Measurements from ENCODE around the gene ACSF3.
"Not testable (repeated sequence)": the region's sequence is repeated elsewhere in the genome, so short reads cannot be mapped to it uniquely, and the experiment has no call there.

Gene ACSF3

DNA sequence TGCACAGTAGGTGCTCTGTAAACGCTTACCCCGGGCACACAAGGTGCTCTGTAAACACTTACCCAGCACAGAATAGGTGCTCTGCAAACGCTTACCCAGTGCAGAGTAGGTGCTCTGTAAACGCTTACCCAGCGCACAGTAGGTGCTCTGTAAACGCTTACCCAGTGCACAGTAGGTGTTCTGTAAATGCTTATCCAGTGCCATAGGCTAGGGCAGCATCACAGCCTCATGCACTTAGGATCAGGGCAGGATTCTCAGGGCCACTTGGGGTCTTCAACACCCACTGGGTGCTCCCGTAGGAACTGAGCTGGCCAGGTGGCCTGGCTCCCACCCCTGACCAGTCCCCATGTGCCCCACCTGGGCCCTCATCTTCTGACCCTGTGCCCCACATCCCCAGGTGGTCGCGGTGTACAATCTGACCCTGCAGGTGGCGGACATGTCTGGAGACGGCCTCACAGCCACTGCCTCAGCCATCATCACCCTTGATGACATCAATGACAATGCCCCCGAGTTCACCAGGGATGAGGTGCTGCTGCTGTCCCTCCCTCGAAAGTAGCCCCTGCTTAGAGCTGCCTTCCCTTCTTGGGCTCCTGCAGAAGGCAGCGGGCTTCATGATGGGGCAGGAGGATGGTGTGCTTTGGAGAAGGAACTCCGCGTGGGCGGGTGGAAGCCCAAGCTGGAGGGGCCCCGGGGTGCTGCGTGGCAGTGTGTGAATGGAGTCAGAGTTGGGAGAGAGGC lies 93.5 kb downstream of the ACSF3 start:
- FAIRE-seq: peak; percentile 46
- DNase-seq (ENCODE audit: low spot score): no peak

DNA sequence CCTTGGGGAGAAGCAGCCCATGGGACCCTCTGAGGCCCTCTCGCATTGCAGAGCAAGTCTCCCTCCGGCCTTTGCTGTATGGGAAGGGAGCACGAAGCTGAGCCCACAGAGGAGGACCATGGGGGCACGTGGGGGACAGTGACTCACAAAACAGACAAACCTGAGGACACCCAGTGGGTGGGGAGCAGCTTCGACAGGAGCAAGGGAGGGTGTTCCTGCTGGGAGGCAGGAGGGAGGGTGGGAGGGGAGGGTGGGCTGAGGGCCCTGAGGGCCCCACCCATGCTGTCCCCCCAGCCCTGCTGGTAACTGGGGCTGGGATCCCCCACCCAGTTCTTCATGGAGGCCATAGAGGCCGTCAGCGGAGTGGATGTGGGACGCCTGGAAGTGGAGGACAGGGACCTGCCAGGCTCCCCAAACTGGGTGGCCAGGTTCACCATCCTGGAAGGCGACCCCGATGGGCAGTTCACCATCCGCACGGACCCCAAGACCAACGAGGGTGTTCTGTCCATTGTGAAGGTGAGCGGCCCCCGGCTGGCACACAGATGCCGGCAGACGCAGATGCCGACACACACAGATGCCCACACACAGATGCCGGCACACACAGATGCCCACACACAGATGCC lies 94.2 kb downstream of the ACSF3 start:
- FAIRE-seq (no peak), DNase-seq (ENCODE audit: low spot score) (no peak)

DNA sequence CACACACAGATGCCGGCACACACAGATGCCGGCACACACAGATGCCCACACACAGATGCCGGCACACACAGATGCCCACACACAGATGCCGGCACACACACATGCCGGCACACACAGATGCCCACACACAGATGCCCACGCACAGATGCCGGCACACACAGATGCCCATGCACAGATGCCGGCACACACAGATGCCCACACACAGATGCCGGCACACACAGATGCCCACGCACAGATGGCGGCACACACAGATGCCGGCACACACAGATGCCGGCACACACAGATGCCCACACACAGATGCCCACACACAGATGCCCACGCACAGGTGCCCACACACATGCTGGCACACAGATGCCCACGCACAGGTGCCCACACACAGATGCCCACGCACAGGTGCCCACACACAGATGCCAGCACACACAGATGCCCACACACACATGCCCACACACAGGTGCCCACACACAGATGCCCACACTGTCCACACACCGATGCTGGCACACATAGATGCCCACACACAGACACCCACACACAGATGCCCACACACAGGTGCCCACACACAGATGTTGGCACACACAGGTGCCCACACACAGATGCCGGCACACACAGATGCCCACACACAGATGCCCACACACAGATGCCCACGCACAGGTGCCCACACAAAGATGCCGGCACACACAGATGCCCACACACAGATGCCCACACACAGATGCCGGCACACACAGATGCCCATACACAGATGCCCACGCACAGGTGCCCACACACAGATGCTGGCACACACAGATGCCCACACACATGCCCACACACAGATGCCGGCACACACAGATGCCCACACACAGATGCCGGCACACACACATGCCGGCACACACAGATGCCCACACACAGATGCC lies 95.1 kb downstream of the ACSF3 start:
- DNase-seq (ENCODE audit: low spot score); FAIRE-seq: not testable (repeated sequence)

DNA sequence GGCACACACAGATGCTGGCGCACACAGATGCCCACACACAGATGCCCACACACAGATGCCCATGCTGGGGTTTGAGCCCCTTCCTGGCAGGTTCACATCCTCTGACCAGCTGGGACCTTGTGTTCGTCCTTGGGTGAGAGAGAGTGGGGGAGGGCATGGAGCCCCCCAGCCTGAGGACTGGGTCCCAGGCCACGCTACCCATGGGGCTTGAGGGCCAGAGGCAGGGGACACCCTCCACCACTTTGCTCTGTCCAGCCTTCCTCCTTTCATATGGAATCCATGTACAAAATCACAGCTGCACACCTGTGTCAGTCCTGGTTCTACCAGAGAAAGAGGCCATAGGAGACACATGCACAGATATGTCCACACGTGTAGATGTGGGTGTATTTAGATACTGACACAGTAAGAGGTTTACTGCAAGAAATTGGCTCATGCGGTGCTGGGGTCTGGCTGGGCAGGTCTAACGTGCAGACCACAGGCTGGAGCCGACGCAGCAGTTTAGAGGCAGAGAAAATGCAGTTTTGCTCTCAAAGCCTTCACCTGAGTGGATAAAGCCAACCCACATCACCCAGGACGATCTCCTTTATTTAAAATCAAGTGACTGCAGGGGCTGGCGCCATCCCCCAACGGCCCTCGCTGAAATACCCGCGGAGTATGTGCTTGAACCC lies 95.8 kb downstream of the ACSF3 start:
- no peak for FAIRE-seq
- DNase-seq (ENCODE audit: low spot score): no peak

DNA sequence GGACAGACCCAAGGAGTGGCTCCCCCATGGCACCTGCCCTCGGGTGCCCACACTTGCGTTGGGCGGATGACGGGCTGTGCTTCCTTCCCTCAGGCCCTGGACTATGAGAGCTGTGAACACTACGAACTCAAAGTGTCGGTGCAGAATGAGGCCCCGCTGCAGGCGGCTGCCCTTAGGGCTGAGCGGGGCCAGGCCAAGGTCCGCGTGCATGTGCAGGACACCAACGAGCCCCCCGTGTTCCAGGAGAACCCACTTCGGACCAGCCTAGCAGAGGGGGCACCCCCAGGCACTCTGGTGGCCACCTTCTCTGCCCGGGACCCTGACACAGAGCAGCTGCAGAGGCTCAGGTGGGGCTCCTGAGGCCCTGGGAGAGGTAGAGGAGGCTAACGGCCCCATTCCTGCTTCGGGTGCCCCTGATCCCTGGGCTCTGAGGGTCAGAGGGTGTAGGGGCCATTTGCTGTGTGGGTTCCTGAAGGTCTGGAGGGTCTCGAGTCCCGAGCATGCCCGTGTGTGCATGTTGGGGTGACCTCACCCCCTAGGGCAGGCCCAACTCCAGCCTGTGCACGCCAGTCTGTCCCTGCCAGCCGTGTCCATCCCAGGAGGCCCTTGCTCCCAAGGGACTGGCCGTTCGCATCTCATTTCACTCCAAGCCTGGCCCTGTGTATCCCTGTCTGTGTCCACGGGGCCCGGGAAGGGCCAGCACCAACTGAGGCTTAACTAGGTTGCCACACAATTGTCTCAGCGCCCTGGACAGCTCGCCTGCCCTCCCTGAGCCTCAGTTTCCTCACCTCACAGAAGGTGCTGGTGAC lies 96.7 kb downstream of the ACSF3 start:
- FAIRE-seq (no peak), DNase-seq (ENCODE audit: low spot score) (no peak)

DNA sequence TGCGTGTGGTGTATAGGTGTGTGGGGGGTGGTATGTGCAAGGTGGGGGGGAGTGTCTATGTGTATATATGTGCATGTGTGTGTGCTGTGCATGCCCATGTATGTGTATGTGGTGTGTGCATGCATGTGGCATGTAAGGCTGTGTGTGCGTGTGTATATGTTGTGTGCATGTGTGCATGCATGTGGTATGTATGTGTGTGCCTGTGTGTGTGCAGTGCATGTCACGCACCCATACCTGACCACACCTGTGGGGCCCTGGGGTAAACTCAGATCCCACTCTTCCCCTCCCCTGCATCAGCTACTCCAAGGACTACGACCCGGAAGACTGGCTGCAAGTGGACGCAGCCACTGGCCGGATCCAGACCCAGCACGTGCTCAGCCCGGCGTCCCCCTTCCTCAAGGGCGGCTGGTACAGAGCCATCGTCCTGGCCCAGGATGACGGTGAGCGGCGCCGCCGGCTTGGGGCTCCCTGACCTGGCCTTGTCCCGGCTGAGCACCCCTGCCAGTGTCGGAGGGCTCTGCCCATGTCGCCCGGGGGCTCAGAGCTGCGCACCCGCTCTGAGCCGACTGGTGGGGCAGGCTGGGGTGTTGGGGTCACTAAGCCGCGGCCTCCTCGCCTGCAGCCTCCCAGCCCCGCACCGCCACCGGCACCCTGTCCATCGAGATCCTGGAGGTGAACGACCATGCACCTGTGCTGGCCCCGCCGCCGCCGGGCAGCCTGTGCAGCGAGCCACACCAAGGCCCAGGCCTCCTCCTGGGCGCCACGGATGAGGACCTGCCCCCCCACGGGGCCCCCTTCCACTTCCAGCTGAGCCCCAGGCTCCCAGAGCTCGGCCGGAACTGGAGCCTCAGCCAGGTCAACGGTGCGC lies 97.6 kb downstream of the ACSF3 start:
- DNase-seq (ENCODE audit: low spot score) (no peak), FAIRE-seq (no peak)

DNA sequence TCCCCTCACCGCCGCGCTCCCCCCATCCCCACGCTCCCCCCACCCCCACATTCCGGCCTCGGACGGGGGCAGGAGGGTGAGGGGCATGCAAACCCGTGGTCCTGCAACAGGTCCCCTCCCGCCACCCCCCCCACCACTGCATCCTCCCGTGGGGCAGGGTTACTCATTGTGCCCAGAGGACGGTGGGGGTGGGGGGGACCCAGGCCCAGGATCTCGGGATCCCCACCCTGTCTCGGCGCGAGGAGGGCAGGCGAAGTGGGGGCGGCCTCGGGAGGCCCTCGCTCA lies 98.2 kb downstream of the ACSF3 start:
- DNase-seq (ENCODE audit: low spot score): no peak
- FAIRE-seq: no peak

DNA sequence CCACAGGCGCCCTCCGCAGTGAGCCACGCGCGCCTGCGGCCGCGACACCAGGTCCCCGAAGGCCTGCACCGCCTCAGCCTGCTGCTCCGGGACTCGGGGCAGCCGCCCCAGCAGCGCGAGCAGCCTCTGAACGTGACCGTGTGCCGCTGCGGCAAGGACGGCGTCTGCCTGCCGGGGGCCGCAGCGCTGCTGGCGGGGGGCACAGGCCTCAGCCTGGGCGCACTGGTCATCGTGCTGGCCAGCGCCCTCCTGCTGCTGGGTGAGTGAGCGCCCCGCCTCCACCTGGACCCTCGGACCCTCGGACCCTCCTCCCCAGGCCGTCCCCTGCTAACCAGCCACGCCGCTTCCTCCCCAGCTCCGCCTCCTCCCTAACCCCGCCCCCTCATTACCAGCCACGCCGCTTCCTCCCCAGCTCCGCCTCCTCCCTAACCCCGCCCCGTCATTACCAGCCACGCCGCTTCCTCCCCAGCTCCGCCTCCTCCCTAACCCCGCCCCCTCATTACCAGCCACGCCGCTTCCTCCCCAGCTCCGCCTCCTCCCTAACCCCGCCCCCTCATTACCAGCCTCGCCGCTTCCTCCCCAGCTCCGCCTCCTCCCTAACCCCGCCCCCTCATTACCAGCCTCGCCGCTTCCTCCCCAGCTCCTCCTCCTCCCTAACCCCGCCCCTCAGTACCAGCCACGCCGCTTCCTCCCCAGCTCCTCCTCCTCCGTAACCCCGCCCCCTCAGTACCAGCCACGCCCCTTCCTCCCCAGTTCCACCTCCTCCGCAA lies 98.7 kb downstream of the ACSF3 start:
- not testable (repeated sequence) for FAIRE-seq
- DNase-seq (ENCODE audit: low spot score): peak; percentile 66

DNA sequence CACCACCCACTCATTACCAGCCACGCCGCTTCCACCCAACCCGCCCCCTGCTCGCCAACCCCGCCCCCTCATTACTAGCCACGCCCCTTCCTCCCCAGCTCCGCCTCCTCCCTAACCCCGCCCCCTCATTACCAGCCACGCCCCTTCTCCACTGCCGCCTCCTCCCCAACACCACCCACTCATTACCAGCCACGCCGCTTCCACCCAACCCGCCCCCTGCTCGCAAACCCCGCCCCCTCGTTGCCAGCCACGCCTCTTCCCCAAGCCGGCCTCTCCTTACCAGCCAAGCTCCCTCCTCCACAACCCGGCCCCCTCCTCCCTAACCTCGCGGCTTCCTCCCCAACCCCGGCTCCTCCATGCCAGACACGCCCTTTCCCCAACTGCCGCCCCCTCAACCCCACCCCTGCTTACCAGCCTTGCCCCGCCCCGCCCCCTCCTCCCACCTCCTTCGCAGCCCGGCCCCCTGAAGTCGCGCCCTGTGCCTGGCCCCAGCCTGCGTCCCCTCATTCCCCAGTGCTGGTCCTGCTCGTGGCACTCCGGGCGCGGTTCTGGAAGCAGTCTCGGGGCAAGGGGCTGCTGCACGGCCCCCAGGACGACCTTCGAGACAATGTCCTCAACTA lies 99.4 kb downstream of the ACSF3 start:
- peak; percentile 93 for FAIRE-seq

DNA sequence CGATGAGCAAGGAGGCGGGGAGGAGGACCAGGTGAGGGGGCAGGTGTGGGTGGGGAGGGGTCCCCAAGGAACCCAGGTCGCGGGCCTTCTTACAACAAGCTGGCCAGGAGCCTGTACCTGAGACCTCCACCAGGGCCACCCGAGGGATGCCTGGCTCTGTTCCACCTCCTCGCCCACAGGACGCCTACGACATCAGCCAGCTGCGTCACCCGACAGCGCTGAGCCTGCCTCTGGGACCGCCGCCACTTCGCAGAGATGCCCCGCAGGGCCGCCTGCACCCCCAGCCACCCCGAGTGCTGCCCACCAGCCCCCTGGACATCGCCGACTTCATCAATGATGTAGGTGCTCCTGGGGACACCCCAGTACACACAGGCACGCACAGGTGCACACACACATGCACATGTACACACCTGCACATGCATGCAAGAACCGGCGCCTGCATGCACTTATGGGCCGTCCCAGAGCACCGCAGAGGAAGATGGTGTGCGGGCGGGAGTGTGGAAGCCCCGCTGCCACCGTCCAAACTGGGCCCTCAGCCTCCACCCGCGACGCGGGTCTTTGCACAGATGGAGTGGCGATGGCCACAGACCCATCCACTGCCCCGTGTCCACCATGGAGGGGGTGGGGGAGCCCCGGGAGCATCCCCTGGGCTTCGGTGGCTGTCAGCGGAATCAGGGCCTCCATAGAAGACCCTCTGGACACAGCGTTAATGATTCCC lies 100.1 kb downstream of the ACSF3 start:
- FAIRE-seq: no peak
- no peak for DNase-seq (ENCODE audit: low spot score)

More for the DNA sequence above, 99.4 kb downstream of the ACSF3 start:
- DNase-seq (ENCODE audit: low spot score): peak; percentile 79

DNA sequence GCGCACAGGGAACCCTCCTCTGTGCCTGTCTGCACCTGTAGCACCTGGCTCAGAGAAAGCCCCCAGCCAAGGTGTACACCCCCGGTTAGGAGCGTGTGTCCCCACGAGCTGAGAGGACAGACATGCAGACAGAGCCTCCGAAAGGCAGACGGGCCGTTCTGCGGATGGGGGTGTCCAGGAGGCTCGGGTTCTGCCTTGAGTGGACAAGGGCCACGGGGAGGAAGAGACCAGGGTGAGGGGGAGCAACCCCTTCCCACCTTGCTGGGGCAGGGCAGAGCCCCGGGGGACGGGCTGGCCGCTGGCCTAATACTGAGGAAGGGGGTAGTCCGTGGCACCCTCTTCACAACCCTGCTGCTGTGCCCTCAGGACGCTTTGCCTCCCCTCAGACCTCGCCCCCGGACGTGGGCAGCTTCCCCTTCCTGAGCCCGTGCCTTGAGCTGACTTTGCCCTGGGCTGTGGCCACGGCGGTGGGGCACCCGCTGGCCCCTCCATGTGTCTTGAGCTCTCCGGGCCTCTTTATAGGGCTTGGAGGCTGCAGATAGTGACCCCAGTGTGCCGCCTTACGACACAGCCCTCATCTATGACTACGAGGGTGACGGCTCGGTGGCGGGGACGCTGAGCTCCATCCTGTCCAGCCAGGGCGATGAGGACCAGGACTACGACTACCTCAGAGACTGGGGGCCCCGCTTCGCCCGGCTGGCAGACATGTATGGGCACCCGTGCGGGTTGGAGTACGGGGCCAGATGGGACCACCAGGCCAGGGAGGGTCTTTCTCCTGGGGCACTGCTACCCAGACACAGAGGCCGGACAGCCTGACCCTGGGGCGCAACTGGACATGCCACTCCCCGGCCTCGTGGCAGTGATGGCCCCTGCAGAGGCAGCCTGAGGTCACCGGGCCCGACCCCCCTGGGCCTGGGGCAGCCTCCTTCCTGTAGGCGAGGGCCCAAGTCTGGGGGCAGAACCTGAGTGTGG lies 101.0 kb downstream of the ACSF3 start:
- FAIRE-seq: no peak
- DNase-seq (ENCODE audit: low spot score): no peak

DNA sequence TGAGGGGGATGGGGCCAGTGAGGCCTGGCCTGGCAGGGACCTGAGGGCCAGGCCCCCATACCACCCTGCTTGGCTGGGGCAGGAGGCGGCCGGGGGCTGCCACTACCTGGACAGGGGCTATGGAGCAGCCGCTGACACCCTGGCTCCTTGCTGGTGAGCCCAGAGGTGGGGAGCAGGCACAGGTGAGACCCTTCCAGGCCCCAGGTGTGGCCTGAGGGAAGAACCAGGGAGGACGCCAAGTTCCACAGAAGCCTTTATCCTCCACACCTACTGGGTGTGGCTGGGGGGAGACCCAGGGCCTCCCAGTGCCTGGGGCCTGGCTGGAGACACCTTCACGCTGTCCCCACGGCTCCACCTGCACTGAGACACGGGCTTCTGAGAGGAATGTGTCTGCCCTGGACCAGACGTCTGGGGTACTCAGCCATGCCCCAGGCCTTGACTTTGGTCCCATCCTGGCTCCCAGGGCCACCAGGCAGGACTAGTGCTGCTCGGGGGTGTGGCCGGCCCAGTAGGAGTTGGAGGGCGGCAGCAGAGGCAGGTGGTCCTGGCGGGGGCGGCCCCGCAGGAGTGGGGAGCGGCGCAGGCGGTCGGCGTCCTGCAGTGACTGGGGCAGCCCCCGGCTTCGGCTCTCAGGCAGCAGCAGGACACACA lies 102.0 kb downstream of the ACSF3 start:
- FAIRE-seq (no peak), DNase-seq (ENCODE audit: low spot score) (no peak)

DNA sequence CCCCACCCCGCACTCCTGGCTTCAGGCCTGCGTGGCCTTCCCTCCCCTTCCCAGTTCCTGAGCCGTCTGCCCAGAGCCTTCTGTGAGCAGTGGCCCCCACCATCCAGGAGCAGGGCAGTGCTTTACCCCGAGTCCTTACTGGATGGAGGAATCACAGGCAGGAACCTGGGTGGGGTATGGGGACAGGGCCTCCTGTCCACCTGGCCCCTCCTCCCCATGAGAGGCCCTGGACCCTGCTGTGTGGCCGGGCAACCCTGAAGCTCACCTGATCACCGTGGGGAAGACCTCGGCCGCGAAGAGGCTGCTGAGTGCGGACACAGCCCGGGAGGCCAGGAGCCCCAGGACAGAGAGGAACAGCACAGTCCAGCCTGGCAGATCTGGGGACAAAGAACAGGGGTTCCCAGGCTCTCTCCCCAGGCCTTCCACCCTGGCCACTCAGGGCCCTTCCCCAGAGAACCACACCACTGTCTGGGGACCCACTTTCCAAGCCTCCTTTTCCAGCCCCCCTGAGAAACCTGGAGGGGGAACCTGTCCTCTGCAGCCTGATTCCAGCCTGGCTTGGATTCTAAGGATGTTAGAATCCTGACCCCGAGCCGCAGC lies 103.5 kb downstream of the ACSF3 start:
- FAIRE-seq (no peak), DNase-seq (ENCODE audit: low spot score) (no peak)

DNA sequence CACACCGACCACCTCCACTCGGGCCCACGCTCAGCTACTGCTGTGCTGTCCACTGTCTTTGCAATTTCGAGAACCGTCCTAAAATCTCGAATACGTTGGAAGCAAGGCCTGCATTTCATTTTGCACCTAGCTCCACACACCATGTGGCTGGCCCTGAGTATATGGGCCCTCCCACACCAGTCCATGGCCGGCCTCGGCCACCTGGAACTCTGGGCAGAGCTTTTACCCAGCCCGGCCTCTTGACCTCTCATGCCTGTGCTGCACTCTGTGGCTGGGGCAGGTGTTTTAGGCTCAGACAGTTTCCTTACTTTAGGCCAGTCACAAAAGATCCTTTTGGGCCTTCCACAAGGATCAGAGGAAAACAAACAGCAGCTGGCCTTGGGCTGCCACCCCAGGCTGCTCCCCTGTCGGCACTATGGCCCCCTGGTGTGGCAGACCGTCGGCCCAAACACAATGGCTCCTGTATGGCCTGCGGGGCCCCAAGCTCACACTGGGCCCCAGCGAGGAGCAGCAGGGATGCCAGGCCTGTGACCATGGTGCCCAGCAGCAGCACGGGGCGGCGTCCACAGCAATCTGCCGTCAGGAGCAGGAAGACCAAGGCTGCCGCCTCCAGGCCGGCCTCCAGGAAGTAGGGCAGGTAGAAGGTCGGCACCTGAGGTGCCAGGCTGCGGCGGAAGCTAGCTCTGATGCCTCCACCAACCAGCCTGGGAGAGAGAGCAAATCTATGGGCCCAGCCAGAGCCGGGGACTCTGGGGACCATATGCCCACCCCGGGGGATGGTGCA lies 104.2 kb downstream of the ACSF3 start:
- no peak for FAIRE-seq
- DNase-seq (ENCODE audit: low spot score): no peak
